ENCODE measurements around the gene CBX7.

The CBX7 gene

GRCh38 chr22:39090426-39091064 lies 61.9 kb downstream of the CBX7 start:
- no peak overlapping the region for H3K4me3 ChIP-seq (ENCODE audit: low read depth, low read length)
- DNase-seq (ENCODE audit: low read depth): no peak

GRCh38 chr22:39089928-39090327 lies 62.6 kb downstream of the CBX7 start:
- TF ChIP-seq CTCF (conservative IDR thresholded peaks at IDR 0.05; ENCODE audit: low read depth, low read length): no peak
- DNase-seq (ENCODE audit: low read depth): no peak
- H3K4me3 ChIP-seq (ENCODE audit: low read depth, low read length): no peak overlapping the region

More at GRCh38 chr22:39090426-39091064, 61.9 kb downstream of the CBX7 start:
- TF ChIP-seq CTCF (conservative IDR thresholded peaks at IDR 0.05; ENCODE audit: low read depth, low read length): no peak

- no peak for DNase-seq (ENCODE audit: low read depth)
- no peak overlapping the region for H3K4me3 ChIP-seq (ENCODE audit: low read depth, low read length)
- TF ChIP-seq CTCF (conservative IDR thresholded peaks at IDR 0.05; ENCODE audit: low read depth, low read length): no peak
Observed at GRCh38 chr22:39088685-39089032, 63.8 kb downstream of the CBX7 start.

- DNase-seq (ENCODE audit: low read depth): no peak
- TF ChIP-seq CTCF (conservative IDR thresholded peaks at IDR 0.05; ENCODE audit: low read depth, low read length): no peak
- H3K4me3 ChIP-seq (ENCODE audit: low read depth, low read length): no peak overlapping the region
Observed at GRCh38 chr22:39087881-39088684, 64.4 kb downstream of the CBX7 start.

GRCh38 chr22:39087098-39087497 lies 65.4 kb downstream of the CBX7 start:
- DNase-seq (ENCODE audit: low read depth): no peak
- no peak for TF ChIP-seq CTCF (conservative IDR thresholded peaks at IDR 0.05; ENCODE audit: low read depth, low read length)
- no peak overlapping the region for H3K4me3 ChIP-seq (ENCODE audit: low read depth, low read length)

GRCh38 chr22:39084666-39085065 lies 67.8 kb downstream of the CBX7 start:
- no peak for DNase-seq (ENCODE audit: low read depth)
- no peak for TF ChIP-seq CTCF (conservative IDR thresholded peaks at IDR 0.05; ENCODE audit: low read depth, low read length)

More at GRCh38 chr22:39084666-39085065, 67.8 kb downstream of the CBX7 start:
- no peak overlapping the region for H3K4me3 ChIP-seq (ENCODE audit: low read depth, low read length)
